KMS-11 (cell line): Measurements from ENCODE around the gene MAML3.

Experiments used
- H2AFZ ChIP-seq: fragments of 200-600 bp; sonication (generic); 2 replicates; pipeline ENCODE4 v1.6.1; 2016; ENCODE audit warnings: antibody characterized with exemption, mixed run types, low read depth
- H3K27ac ChIP-seq: fragments of 200-600 bp; sonication (generic); 2 replicates; pipeline ENCODE4 v1.6.1; 2016; ENCODE audit warnings: mild to moderate bottlenecking, mixed run types
- H3K27me3 ChIP-seq: fragments of 200-600 bp; sonication (generic); 2 replicates; pipeline ENCODE4 v1.6.1; 2017; ENCODE audit warnings: mild to moderate bottlenecking, low read depth, mixed run types, moderate library complexity; ENCODE audit not compliant: insufficient read depth
- H3K36me3 ChIP-seq: fragments of 200-600 bp; sonication (generic); 2 replicates; pipeline ENCODE4 v1.6.1; 2017; ENCODE audit warnings: mild to moderate bottlenecking, mixed run types; ENCODE audit not compliant: insufficient read depth
- H3K4me1 ChIP-seq: fragments of 200-600 bp; sonication (generic); 2 replicates; pipeline ENCODE4 v1.6.1; 2016; ENCODE audit warnings: mild to moderate bottlenecking, low read depth, mixed run types; ENCODE audit not compliant: poor library complexity, severe bottlenecking
- H3K4me2 ChIP-seq: fragments of 200-600 bp; sonication (generic); 2 replicates; pipeline ENCODE4 v1.7.0; 2016; ENCODE audit warnings: mild to moderate bottlenecking, mixed run types
- H3K4me3 ChIP-seq: fragments of 200-600 bp; sonication (generic); IDR thresholded peaks from 2 replicates; pipeline ENCODE4 v1.6.1; 2017; ENCODE audit warnings: low read depth, low read length, mixed read lengths; ENCODE audit not compliant: insufficient read depth
- H3K79me2 ChIP-seq: fragments of 200-600 bp; sonication (generic); 2 replicates; pipeline ENCODE4 v1.6.1; 2016; ENCODE audit warnings: low read depth, mixed run types; ENCODE audit not compliant: insufficient read depth
- H3K9ac ChIP-seq: fragments of 200-600 bp; sonication (generic); 2 replicates; pipeline ENCODE4 v1.6.1; 2016; ENCODE audit warnings: mild to moderate bottlenecking, mixed run types
- H4K20me1 ChIP-seq: fragments of 200-600 bp; sonication (generic); 2 replicates; pipeline ENCODE4 v1.6.1; 2016; ENCODE audit warnings: mild to moderate bottlenecking, mixed run types; ENCODE audit not compliant: insufficient read depth
- TF ChIP-seq, protein P1 (sequence below): fragments of 200-600 bp; sonication (generic); conservative IDR thresholded peaks from 2 replicates; pipeline ENCODE4 v1.6.1; 2017; ENCODE audit warnings: low read depth, mild to moderate bottlenecking, antibody characterized with exemption, low read length, moderate library complexity, mixed read lengths

MAML3 gene

GRCh38 chr4:139834981-139835391, 319.0 kb downstream of the MAML3 start:
- Histone ChIP-seq H3K4me2 (no peak overlapping the region), H3K36me3 (no peaks in the 10 kb centered on the region), H3K79me2 (no peaks in the 10 kb centered on the region), H3K9ac (no peak overlapping the region), H2AFZ (no peak overlapping the region), H3K27ac (no peak overlapping the region), H3K4me3 (no peak overlapping the region), H3K4me1 (peaks cover 3% of the 10 kb centered on the region), H3K27me3 (no peaks in the 10 kb centered on the region), H4K20me1 (no peaks in the 10 kb centered on the region)
- TF ChIP-seq, protein P1, sequence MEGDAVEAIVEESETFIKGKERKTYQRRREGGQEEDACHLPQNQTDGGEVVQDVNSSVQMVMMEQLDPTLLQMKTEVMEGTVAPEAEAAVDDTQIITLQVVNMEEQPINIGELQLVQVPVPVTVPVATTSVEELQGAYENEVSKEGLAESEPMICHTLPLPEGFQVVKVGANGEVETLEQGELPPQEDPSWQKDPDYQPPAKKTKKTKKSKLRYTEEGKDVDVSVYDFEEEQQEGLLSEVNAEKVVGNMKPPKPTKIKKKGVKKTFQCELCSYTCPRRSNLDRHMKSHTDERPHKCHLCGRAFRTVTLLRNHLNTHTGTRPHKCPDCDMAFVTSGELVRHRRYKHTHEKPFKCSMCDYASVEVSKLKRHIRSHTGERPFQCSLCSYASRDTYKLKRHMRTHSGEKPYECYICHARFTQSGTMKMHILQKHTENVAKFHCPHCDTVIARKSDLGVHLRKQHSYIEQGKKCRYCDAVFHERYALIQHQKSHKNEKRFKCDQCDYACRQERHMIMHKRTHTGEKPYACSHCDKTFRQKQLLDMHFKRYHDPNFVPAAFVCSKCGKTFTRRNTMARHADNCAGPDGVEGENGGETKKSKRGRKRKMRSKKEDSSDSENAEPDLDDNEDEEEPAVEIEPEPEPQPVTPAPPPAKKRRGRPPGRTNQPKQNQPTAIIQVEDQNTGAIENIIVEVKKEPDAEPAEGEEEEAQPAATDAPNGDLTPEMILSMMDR, result no peak

DNA sequence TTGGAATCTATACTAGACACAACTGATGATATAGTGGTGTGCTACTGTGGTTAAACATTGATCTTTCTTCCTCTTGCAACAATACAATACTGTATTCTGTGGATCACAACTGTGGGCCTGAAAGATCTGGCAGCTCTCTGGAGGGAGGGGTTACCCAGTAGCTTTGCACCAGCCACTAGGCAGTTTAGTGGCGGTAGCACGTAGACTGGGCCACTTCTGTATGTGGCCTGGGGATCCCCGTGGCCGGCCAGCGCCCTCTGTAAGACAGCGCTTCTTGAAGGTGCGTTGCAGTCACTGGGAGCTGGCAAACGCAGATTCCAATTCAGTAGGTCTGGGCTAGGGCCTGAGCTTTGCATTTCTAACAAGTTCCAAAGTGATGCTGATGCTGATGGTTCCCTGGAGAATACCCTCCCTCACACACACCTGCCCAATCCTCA, 319.7 kb downstream of the MAML3 start:
- no peak overlapping the region for H3K27ac ChIP-seq
- H3K79me2 ChIP-seq, result no peaks in the 10 kb centered on the region
- H3K36me3 ChIP-seq, result no peaks in the 10 kb centered on the region
- no peak overlapping the region for H2AFZ ChIP-seq
- no peaks in the 10 kb centered on the region for H3K27me3 ChIP-seq
- peaks cover 3% of the 10 kb centered on the region for H3K4me1 ChIP-seq
- no peak overlapping the region for H3K4me2 ChIP-seq
- no peak overlapping the region for H3K9ac ChIP-seq
- TF ChIP-seq, protein P1, result no peak
- H4K20me1 ChIP-seq, result no peaks in the 10 kb centered on the region
- no peak overlapping the region for H3K4me3 ChIP-seq

GRCh38 chr4:139833151-139833910, 320.7 kb downstream of the MAML3 start:
- Histone ChIP-seq H4K20me1 (no peaks in the 10 kb centered on the region), H3K36me3 (no peaks in the 10 kb centered on the region), H2AFZ (no peak overlapping the region), H3K4me2 (no peak overlapping the region), H3K4me3 (no peak overlapping the region), H3K27me3 (no peaks in the 10 kb centered on the region), H3K9ac (no peak overlapping the region), H3K79me2 (no peaks in the 10 kb centered on the region), H3K4me1 (peaks cover 3% of the 10 kb centered on the region), H3K27ac (no peak overlapping the region)
- TF ChIP-seq, protein P1, result no peak

GRCh38 chr4:139828966-139829664, 324.9 kb downstream of the MAML3 start:
- Histone ChIP-seq H2AFZ (no peak overlapping the region), H3K4me2 (no peak overlapping the region), H4K20me1 (no peaks in the 10 kb centered on the region), H3K79me2 (no peaks in the 10 kb centered on the region), H3K36me3 (no peaks in the 10 kb centered on the region), H3K4me3 (no peak overlapping the region), H3K27me3 (no peaks in the 10 kb centered on the region), H3K9ac (no peak overlapping the region), H3K27ac (no peak overlapping the region), H3K4me1 (peaks cover 3% of the 10 kb centered on the region)
- TF ChIP-seq, protein P1, result no peak
